GM23248 (cell line): ENCODE measurements around the gene CYFIP1. TPM values are rescaled to one million over a fixed set of nuclear protein-coding genes. Genes with fewer than 3 reads are reported as not detected.
A peak's percentile ranks its signal among the peaks of the same experiment; 100 is the strongest.
"Not testable (repeated sequence)": the region's sequence is repeated elsewhere in the genome, so short reads cannot be mapped to it uniquely, and the experiment has no call there.

Experiments used
- DNase-seq: peaks from one replicate; pipeline ENCODE4 v3.0.0-alpha.2; 2015
- H2AFZ ChIP-seq: fragments of 200-600 bp; sonication (generic); 2 replicates; pipeline ENCODE4 v1.6.1; 2016; ENCODE audit warnings: antibody characterized with exemption
- H3F3A ChIP-seq: fragments of 200-600 bp; sonication (generic); 2 replicates; pipeline ENCODE4 v1.6.1; 2016; ENCODE audit warnings: mild to moderate bottlenecking, antibody characterized with exemption, mixed run types; ENCODE audit not compliant: insufficient read depth
- H3K27ac ChIP-seq: fragments of 200-600 bp; sonication (generic); 2 replicates; pipeline ENCODE4 v1.5.1; 2016; ENCODE audit warnings: mild to moderate bottlenecking
- H3K27me3 ChIP-seq: fragments of 200-600 bp; sonication (generic); replicated peaks from 2 replicates; pipeline ENCODE4 v1.6.1; 2016; ENCODE audit warnings: mild to moderate bottlenecking; ENCODE audit not compliant: insufficient read depth
- H3K36me3 ChIP-seq: fragments of 200-600 bp; sonication (generic); 2 replicates; pipeline ENCODE4 v1.6.1; 2016; ENCODE audit warnings: low read depth, mild to moderate bottlenecking
- H3K4me1 ChIP-seq: fragments of 200-600 bp; sonication (generic); 2 replicates; pipeline ENCODE4 v1.6.1; 2016; ENCODE audit warnings: mild to moderate bottlenecking; ENCODE audit not compliant: insufficient read depth
- H3K4me2 ChIP-seq: fragments of 200-600 bp; sonication (generic); one replicate; pipeline ENCODE4 v1.6.1; 2016; ENCODE audit warnings: mild to moderate bottlenecking; ENCODE audit not compliant: unreplicated experiment
- H3K4me3 ChIP-seq: fragments of 200-600 bp; sonication (generic); 2 replicates; pipeline ENCODE4 v1.5.1; 2016; ENCODE audit warnings: mild to moderate bottlenecking
- H3K79me2 ChIP-seq: fragments of 200-600 bp; sonication (generic); 2 replicates; pipeline ENCODE4 v1.6.1; 2016; ENCODE audit warnings: mild to moderate bottlenecking; ENCODE audit not compliant: insufficient read depth
- H3K9ac ChIP-seq: fragments of 200-600 bp; sonication (generic); 2 replicates; pipeline ENCODE4 v1.6.1; 2016; ENCODE audit warnings: mild to moderate bottlenecking
- H3K9me2 ChIP-seq: fragments of 200-600 bp; sonication (generic); 2 replicates; pipeline ENCODE4 v1.6.1; 2016; ENCODE audit warnings: mixed run types, mild to moderate bottlenecking, moderate library complexity; ENCODE audit not compliant: insufficient read depth
- H3K9me3 ChIP-seq: fragments of 200-600 bp; sonication (generic); one replicate; pipeline ENCODE4 v1.6.1; 2017; ENCODE audit warnings: low read depth
- H4K20me1 ChIP-seq: fragments of 200-600 bp; sonication (generic); 2 replicates; pipeline ENCODE4 v1.6.0; 2016; ENCODE audit not compliant: insufficient read depth
- EZH2 ChIP-seq: fragments of 200-600 bp; sonication (generic); IDR thresholded peaks from 2 replicates; pipeline ENCODE4 v1.6.1; 2018; ENCODE audit warnings: antibody characterized with exemption, mild to moderate bottlenecking; ENCODE audit not compliant: insufficient read depth, poor library complexity, severe bottlenecking
- EZH2phosphoT487 ChIP-seq: fragments of 200-600 bp; sonication (generic); IDR thresholded peaks from 2 replicates; pipeline ENCODE4 v1.6.1; 2018; ENCODE audit warnings: antibody characterized with exemption, moderate library complexity, mild to moderate bottlenecking, low read depth; ENCODE audit not compliant: insufficient read depth
- WGBS, 2 experiments: methylation state at CpG; one replicate each; pipeline ENCODE4 v1.1.6; 2015 to 2017; ENCODE audit warnings: low lambda C conversion rate in 2 of 2, low coverage in 1 of 2; ENCODE audit errors: missing lambda C conversion rate in 2 of 2; 5-methylcytosine and 5-hydroxymethylcytosine counted together
- in situ Hi-C: fragments of 300-500 bp; cut with MboI; formaldehyde crosslinking; loops from 2 replicates; pipeline ENCODE4 v1.15.0; 2020
- polyA plus RNA-seq: library from polyadenylated mRNA; unstranded; fragments of >200 nt; fragmentation: Nextera tagmentation; extraction: Ambion mirVana; gene quantifications from 2 replicates; pipeline ENCODE4 v1.2.1, GENCODE V29; 2016
- total RNA-seq: library from RNA; depleted of rRNA; stranded (reverse); fragments of >200 nt; shearing (Covaris generic); gene quantifications from 2 replicates; pipeline ENCODE4 v1.2.3, GENCODE V29; 2014

CYFIP1 gene
- total and polyA plus RNA-seq, 2 experiments from 2014 or later = 80.5 to 129 TPM

GRCh38 chr15:22992024-22992326 lies 11.8 kb upstream of the CYFIP1 start:
- DNase-seq = no peak
- Histone ChIP-seq H3K79me2 (no peaks in the 10 kb centered on the region), H3K27me3 (no peaks in the 10 kb centered on the region), H3K4me2 (peak overlapping the region; percentile 11), H4K20me1 (no peaks in the 10 kb centered on the region), H3K36me3 (no peaks in the 10 kb centered on the region), H3K4me3 (no peak overlapping the region), H3K27ac (peak overlapping the region; percentile 19), H2AFZ (no peak overlapping the region), H3F3A (peaks cover 17% of the 10 kb centered on the region; the same call in 1 of the 2 replicates), H3K4me1 (peaks cover 14% of the 10 kb centered on the region), H3K9me2 (no peaks in the 10 kb centered on the region), H3K9me3 (no peaks in the 10 kb centered on the region), H3K9ac (no peak overlapping the region)
- WGBS, 2 experiments = 52 to 67% methylated on average over 5 of the region's 5 CpGs
- no peak for TF ChIP-seq EZH2
- TF ChIP-seq EZH2phosphoT487 = no peak
- in situ Hi-C loops = no loop called here

- Histone ChIP-seq H3K9me3 (no peaks in the 10 kb centered on the region), H2AFZ (no peak overlapping the region), H3K27ac (no peak overlapping the region), H3K27me3 (no peaks in the 10 kb centered on the region), H3K4me1 (peaks cover 14% of the 10 kb centered on the region), H3K9ac (no peak overlapping the region), H3K36me3 (no peaks in the 10 kb centered on the region), H4K20me1 (no peaks in the 10 kb centered on the region), H3K79me2 (no peaks in the 10 kb centered on the region), H3K9me2 (no peaks in the 10 kb centered on the region), H3K4me2 (no peak overlapping the region), H3K4me3 (no peak overlapping the region), H3F3A (peaks cover 17% of the 10 kb centered on the region; the same call in 1 of the 2 replicates)
- TF ChIP-seq EZH2phosphoT487 (no peak), EZH2 (no peak)
- peak; percentile 36 for DNase-seq
- in situ Hi-C loops = no loop called here
- WGBS, 2 experiments = 56 to 61% methylated on average over 7 of the region's 7 CpGs
Measured at GRCh38 chr15:22989576-22990477, 9.7 kb upstream of the CYFIP1 start.

- Histone ChIP-seq H3K9ac (no peak overlapping the region), H3K4me1 (peaks cover 14% of the 10 kb centered on the region), H3K79me2 (no peaks in the 10 kb centered on the region), H3K36me3 (no peaks in the 10 kb centered on the region), H3K4me2 (no peak overlapping the region), H3K27me3 (no peaks in the 10 kb centered on the region), H2AFZ (no peak overlapping the region), H3K9me3 (no peaks in the 10 kb centered on the region), H3K9me2 (no peaks in the 10 kb centered on the region), H3F3A (peaks cover 14% of the 10 kb centered on the region; the same call in 1 of the 2 replicates), H4K20me1 (no peaks in the 10 kb centered on the region), H3K27ac (no peak overlapping the region), H3K4me3 (no peak overlapping the region)
- in situ Hi-C loops = no loop called here
- TF ChIP-seq EZH2phosphoT487 = no peak
- no peak for TF ChIP-seq EZH2
- WGBS, 2 experiments = 78 to 88% methylated on average over 7 of the region's 7 CpGs
- DNase-seq = no peak
Measured at GRCh38 chr15:22988811-22989210, 8.6 kb upstream of the CYFIP1 start.

- DNase-seq, H3K4me3 ChIP-seq, in situ Hi-C loops, H3F3A ChIP-seq, H3K4me1 ChIP-seq, H3K27ac ChIP-seq, H2AFZ ChIP-seq, H3K36me3 ChIP-seq, H3K9me2 ChIP-seq, H3K27me3 ChIP-seq, H3K9ac ChIP-seq, H4K20me1 ChIP-seq, H3K4me2 ChIP-seq, H3K9me3 ChIP-seq: not testable (repeated sequence)
- 84 to 85% methylated on average over 11 of the region's 11 CpGs for WGBS, 2 experiments
- peaks cover 28% of the 10 kb centered on the region for H3K79me2 ChIP-seq
Measured at GRCh38 chr15:22981931-22982330, 1.8 kb upstream of the CYFIP1 start.
